ENCODE measurements around the gene ASB7. TPM values are rescaled to one million over a fixed set of nuclear protein-coding genes. Genes with fewer than 3 reads are reported as not detected.

ASB7 gene
- total RNA-seq, 1 donor from 2014 or later, result 18.0 TPM

GRCh38 chr15:100602823-100603393 lies 519 bp downstream of the ASB7 start:
- Mint-ChIP-seq H3K27me3 (ENCODE audit: low read depth) (no peaks in the 10 kb centered on the region), H3K9me3 (no peaks in the 10 kb centered on the region), H3K4me1 (ENCODE audit: low read depth) (peaks cover 45% of the 10 kb centered on the region), H3K4me3 (ENCODE audit: low read depth) (no peak overlapping the region), H3K36me3 (ENCODE audit: low read depth) (peaks cover 45% of the 10 kb centered on the region), H3K27ac (no peak overlapping the region)
- intact Hi-C loops (cut with micrococcal nuclease), result loop anchor here (1.0 to 5.0 kb wide), 6 partner anchors 519 to 1351 kb away; partner anchors contain the start of genes CHSY1, LRRC28, LYSMD4 and SNRPA1
- DNase-seq (ENCODE audit: low spot score), result peak; percentile 60

DNA sequence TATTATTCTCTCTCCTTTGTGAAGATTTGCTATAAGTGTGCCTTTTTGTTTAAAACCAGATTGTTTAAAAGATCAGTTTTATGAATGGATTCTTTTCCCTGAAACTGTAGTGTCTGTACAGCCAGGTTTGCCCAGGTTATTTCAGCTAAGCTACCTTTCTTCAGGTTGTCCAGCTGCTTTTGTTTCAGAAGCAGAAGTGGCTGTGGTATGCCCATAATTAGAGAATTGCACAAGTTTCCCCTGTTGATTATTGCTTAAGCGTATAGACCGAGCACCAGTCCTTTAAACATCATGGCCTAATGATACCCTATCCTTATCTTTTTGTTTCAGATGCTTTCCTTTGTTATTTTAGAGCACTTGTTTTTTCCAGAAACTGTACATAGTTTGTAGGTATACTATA lies 10.2 kb downstream of the ASB7 start:
- DNase-seq (ENCODE audit: low spot score), result no peak
- intact Hi-C loops (cut with micrococcal nuclease), result no loop called here
- Mint-ChIP-seq H3K9me3 (no peaks in the 10 kb centered on the region), H3K27me3 (ENCODE audit: low read depth) (no peaks in the 10 kb centered on the region), H3K4me3 (ENCODE audit: low read depth) (no peak overlapping the region), H3K4me1 (ENCODE audit: low read depth) (peaks cover 7% of the 10 kb centered on the region), H3K27ac (no peak overlapping the region), H3K36me3 (ENCODE audit: low read depth) (peaks cover 70% of the 10 kb centered on the region)

- peaks cover 65% of the 10 kb centered on the region for H3K36me3 Mint-ChIP-seq (ENCODE audit: low read depth)
- no peak for DNase-seq (ENCODE audit: low spot score)
- no peaks in the 10 kb centered on the region for H3K27me3 Mint-ChIP-seq (ENCODE audit: low read depth)
- H3K27ac Mint-ChIP-seq, result no peak overlapping the region
- intact Hi-C loops (cut with micrococcal nuclease), result no loop called here
- no peak overlapping the region for H3K4me3 Mint-ChIP-seq (ENCODE audit: low read depth)
- no peaks in the 10 kb centered on the region for H3K9me3 Mint-ChIP-seq
- H3K4me1 Mint-ChIP-seq (ENCODE audit: low read depth), result peaks cover 7% of the 10 kb centered on the region
Measured at GRCh38 chr15:100613208-100613607, 10.8 kb downstream of the ASB7 start.

- Mint-ChIP-seq H3K36me3 (ENCODE audit: low read depth) (peaks cover 66% of the 10 kb centered on the region), H3K27me3 (ENCODE audit: low read depth) (no peaks in the 10 kb centered on the region), H3K4me3 (ENCODE audit: low read depth) (no peak overlapping the region), H3K9me3 (no peaks in the 10 kb centered on the region), H3K4me1 (ENCODE audit: low read depth) (peaks cover 5% of the 10 kb centered on the region), H3K27ac (no peak overlapping the region)
- intact Hi-C loops (cut with micrococcal nuclease), result no loop called here
- DNase-seq (ENCODE audit: low spot score), result no peak
Measured at GRCh38 chr15:100614336-100614735, 11.9 kb downstream of the ASB7 start.

DNA sequence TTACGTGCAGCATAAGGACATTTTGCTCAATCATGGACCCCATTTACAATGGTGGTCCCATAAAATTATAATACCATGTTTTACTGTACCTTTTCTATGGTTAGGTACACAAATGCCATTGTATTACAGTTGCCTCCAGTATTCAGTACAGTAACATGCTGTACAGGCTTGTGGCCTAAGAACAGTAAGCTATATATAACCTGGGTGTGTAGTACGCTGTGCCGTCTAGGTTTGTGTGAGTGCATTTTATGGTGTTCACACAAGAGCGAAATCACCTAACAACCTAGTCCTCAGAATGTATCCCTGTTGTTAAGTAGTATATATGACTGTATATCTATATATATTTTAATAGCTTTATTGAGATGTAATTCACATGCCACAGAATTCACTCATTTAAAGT lies 12.5 kb downstream of the ASB7 start:
- Mint-ChIP-seq H3K4me3 (ENCODE audit: low read depth) (no peak overlapping the region), H3K9me3 (no peaks in the 10 kb centered on the region), H3K4me1 (ENCODE audit: low read depth) (peaks cover 5% of the 10 kb centered on the region), H3K27ac (no peak overlapping the region), H3K36me3 (ENCODE audit: low read depth) (peaks cover 63% of the 10 kb centered on the region), H3K27me3 (ENCODE audit: low read depth) (no peaks in the 10 kb centered on the region)
- intact Hi-C loops (cut with micrococcal nuclease), result no loop called here
- DNase-seq (ENCODE audit: low spot score), result no peak

DNA sequence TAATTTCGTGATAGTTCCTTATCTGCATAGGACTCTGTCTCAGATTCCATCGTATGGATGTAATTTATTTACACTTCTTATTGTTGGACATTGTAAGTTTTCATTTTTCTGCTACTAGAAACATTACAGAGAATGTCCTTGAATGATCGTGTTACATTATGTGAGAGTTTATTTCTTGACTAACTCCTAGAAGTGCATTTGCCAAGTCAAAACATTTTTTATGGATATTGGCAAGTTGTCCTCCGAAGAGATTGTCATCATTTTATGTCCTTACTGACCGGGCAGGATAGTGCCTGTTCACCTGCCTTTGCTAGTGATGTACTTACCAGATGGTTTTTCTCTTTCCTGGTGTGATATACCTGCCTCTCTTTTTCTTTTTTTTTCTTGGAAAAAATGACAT lies 13.4 kb downstream of the ASB7 start:
- Mint-ChIP-seq H3K27ac (no peak overlapping the region), H3K4me3 (ENCODE audit: low read depth) (no peak overlapping the region), H3K27me3 (ENCODE audit: low read depth) (no peaks in the 10 kb centered on the region), H3K4me1 (ENCODE audit: low read depth) (peaks cover 5% of the 10 kb centered on the region), H3K9me3 (no peaks in the 10 kb centered on the region), H3K36me3 (ENCODE audit: low read depth) (peaks cover 64% of the 10 kb centered on the region)
- intact Hi-C loops (cut with micrococcal nuclease), result no loop called here
- DNase-seq (ENCODE audit: low spot score), result no peak

DNA sequence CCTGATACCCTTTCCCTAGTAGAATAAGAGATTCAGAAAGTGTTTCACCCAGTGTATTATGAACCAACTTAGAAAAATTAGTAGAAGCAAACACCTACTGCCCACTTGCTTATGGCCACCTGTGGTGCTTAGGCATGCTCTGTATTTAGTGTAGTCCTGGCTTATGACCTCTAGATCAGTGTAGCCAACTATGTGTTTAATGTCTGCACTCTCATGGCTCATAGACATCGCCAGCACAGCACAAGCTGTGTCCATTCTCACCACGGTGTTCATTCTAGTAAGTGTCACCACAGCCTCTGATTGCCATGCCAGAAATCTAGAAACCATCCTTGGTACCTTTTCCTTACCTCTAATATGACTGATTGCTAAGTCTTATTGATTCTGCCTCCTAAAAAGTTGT lies 14.3 kb downstream of the ASB7 start:
- Mint-ChIP-seq H3K27ac (no peak overlapping the region), H3K4me1 (ENCODE audit: low read depth) (peaks cover 5% of the 10 kb centered on the region), H3K27me3 (ENCODE audit: low read depth) (no peaks in the 10 kb centered on the region), H3K4me3 (ENCODE audit: low read depth) (no peak overlapping the region), H3K36me3 (ENCODE audit: low read depth) (peaks cover 64% of the 10 kb centered on the region), H3K9me3 (no peaks in the 10 kb centered on the region)
- DNase-seq (ENCODE audit: low spot score), result no peak
- intact Hi-C loops (cut with micrococcal nuclease), result no loop called here

DNA sequence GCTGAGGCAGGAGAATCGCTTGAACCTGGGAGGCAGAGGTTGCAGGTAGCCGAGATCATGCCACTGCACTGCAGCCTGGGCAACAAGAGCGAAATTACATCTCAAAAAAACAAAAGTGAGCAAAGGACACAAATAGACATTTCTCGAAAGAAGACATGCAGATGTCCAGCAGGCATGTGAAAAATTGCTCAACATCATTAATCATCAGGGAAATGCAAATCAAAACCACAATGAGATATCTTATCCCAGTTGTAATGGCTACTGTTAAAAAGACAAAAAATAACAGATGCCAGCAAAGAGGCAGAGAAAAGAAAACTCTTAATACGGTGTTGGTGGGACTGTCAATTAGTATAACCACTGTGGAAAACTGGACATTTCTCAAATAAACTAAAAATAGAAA lies 20.9 kb downstream of the ASB7 start:
- H3K27ac Mint-ChIP-seq, result no peak overlapping the region
- intact Hi-C loops (cut with micrococcal nuclease), result no loop called here
- H3K27me3 Mint-ChIP-seq (ENCODE audit: low read depth), result no peaks in the 10 kb centered on the region
- H3K9me3 Mint-ChIP-seq, result no peaks in the 10 kb centered on the region
- H3K4me1 Mint-ChIP-seq (ENCODE audit: low read depth), result peaks cover 4% of the 10 kb centered on the region
- peaks cover 31% of the 10 kb centered on the region for H3K36me3 Mint-ChIP-seq (ENCODE audit: low read depth)
- no peak overlapping the region for H3K4me3 Mint-ChIP-seq (ENCODE audit: low read depth)
- DNase-seq (ENCODE audit: low spot score), result no peak

DNA sequence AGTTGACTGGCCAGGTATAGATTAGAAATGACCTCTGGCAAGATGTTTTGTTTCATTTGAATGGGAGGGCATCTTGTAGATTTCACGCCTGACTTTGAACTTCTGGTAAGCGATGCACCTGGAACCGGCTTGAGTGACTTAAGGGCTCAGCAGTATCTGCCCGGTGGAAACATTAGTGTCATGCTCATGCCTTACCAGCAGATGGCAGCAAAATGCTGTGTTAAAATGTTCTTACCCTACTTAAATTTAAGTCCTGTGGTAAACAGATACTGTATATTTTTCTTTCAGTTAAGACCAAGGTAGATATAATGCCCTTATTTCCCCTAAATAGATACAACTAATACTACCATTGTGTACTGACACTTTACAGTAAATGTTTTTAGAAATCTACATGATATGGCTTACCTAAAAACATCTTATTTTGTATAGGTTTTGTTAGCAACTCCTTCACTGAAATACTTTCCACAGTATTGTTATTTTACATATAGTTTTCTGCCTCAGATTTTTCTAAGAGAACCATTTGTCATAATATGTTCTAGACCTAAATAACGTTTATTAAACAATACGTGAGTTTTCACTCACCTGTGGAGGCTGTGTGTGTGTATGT lies 25.5 kb downstream of the ASB7 start:
- Mint-ChIP-seq H3K36me3 (ENCODE audit: low read depth) (peaks cover 28% of the 10 kb centered on the region), H3K4me3 (ENCODE audit: low read depth) (no peak overlapping the region)

GRCh38 chr15:100628746-100629145 lies 26.4 kb downstream of the ASB7 start:
- no peak overlapping the region for H3K4me3 Mint-ChIP-seq (ENCODE audit: low read depth)
- H3K4me1 Mint-ChIP-seq (ENCODE audit: low read depth), result peaks cover 5% of the 10 kb centered on the region
- peaks cover 28% of the 10 kb centered on the region for H3K36me3 Mint-ChIP-seq (ENCODE audit: low read depth)
- H3K27ac Mint-ChIP-seq, result no peak overlapping the region
- H3K9me3 Mint-ChIP-seq, result no peaks in the 10 kb centered on the region
- intact Hi-C loops (cut with micrococcal nuclease), result loop anchor here (1.0 kb wide), 2 partner anchors 245 to 379 kb away; no protein-coding TSS in a partner anchor
- no peak for DNase-seq (ENCODE audit: low spot score)
- no peaks in the 10 kb centered on the region for H3K27me3 Mint-ChIP-seq (ENCODE audit: low read depth)

More for the DNA sequence above, 25.5 kb downstream of the ASB7 start:
- peaks cover 4% of the 10 kb centered on the region for H3K4me1 Mint-ChIP-seq (ENCODE audit: low read depth)
- DNase-seq (ENCODE audit: low spot score), result peak; percentile 37
- intact Hi-C loops (cut with micrococcal nuclease), result loop anchor here (1.0 kb wide), 2 partner anchors 245 to 379 kb away; no protein-coding TSS in a partner anchor
- H3K27me3 Mint-ChIP-seq (ENCODE audit: low read depth), result no peaks in the 10 kb centered on the region
- no peak overlapping the region for H3K27ac Mint-ChIP-seq
- no peaks in the 10 kb centered on the region for H3K9me3 Mint-ChIP-seq

GRCh38 chr15:100631831-100632230 lies 29.4 kb downstream of the ASB7 start:
- Mint-ChIP-seq H3K27ac (no peak overlapping the region), H3K4me3 (ENCODE audit: low read depth) (no peak overlapping the region), H3K4me1 (ENCODE audit: low read depth) (peaks cover 5% of the 10 kb centered on the region), H3K36me3 (ENCODE audit: low read depth) (peaks cover 28% of the 10 kb centered on the region), H3K27me3 (ENCODE audit: low read depth) (no peaks in the 10 kb centered on the region), H3K9me3 (no peaks in the 10 kb centered on the region)
- intact Hi-C loops (cut with micrococcal nuclease), result no loop called here
- DNase-seq (ENCODE audit: low spot score), result no peak

DNA sequence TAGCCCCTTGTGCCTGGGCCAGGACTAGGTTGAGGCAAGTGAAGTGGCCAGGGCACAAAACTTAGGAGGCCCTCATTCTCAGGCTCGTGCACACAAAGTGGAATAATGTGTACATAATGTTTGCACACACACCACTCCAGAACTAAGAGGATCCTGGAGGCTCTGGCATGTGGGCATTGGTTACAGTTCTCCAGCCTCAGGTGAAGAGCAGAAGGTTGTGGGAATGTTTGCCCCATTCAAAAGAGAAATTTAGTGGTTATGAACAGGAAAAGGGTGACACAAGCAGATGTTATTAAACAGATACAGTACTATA lies 31.3 kb downstream of the ASB7 start:
- no peak for DNase-seq (ENCODE audit: low spot score)
- Mint-ChIP-seq H3K36me3 (ENCODE audit: low read depth) (peaks cover 28% of the 10 kb centered on the region), H3K4me3 (ENCODE audit: low read depth) (no peak overlapping the region), H3K9me3 (no peaks in the 10 kb centered on the region), H3K4me1 (ENCODE audit: low read depth) (peaks cover 2% of the 10 kb centered on the region), H3K27ac (no peak overlapping the region), H3K27me3 (ENCODE audit: low read depth) (no peaks in the 10 kb centered on the region)
- intact Hi-C loops (cut with micrococcal nuclease), result no loop called here

DNA sequence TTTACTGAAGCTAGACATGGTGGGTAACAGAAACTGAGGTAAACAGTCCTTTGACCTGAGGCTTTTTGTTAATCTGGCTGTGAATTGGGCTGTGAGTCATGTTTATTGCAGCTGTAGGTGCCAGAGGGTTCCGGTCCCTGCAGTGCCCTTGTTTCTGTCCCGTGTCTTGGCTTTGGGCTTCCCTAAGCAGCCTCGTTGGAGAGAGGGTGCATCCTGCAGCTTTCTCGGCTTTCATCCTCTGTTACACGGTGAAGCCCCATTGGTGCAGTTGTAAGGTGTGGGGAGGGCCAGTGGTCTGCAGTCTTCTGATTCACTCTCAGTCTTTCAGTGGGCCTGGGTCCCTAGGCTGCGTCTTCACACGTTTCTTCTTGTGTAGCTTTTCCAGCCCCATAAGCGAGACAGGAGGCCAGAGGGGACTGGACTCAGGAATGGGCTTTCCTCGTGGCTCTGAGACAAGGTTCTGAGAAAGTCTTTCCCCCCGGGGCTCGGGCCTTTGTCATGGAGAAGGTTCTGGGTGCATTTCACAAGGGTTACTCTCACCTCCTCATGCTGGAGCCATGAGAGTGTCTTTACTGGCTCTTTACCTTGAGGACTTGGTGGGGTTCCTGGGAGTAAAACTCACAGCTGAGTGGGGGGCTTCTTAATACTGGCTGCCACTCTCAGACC lies 33.1 kb downstream of the ASB7 start:
- peaks cover 12% of the 10 kb centered on the region for H3K36me3 Mint-ChIP-seq (ENCODE audit: low read depth)
- H3K27ac Mint-ChIP-seq, result no peak overlapping the region
- H3K4me3 Mint-ChIP-seq (ENCODE audit: low read depth), result no peak overlapping the region
- intact Hi-C loops (cut with micrococcal nuclease), result no loop called here
- H3K4me1 Mint-ChIP-seq (ENCODE audit: low read depth), result peaks cover 2% of the 10 kb centered on the region
- H3K9me3 Mint-ChIP-seq, result no peaks in the 10 kb centered on the region
- no peaks in the 10 kb centered on the region for H3K27me3 Mint-ChIP-seq (ENCODE audit: low read depth)
- DNase-seq (ENCODE audit: low spot score), result no peak

Measured in activated T-helper 2 cell treated with anti-CD3 and anti-CD28 coated beads, Interferon-gamma antibody, Interleukin-2, Interleukin-4, amounts not matched to agents 10 μg/mL and 5 μg/mL and 100 μg/mL, durations not matched to agents 14 hours and 24 hours and 36 hours (primary cell).